WTC11 (cell line): ENCODE measurements around the gene SGSM2. TPM values are rescaled to one million over a fixed set of nuclear protein-coding genes. Genes with fewer than 3 reads are reported as not detected.

Experiments used
- ATAC-seq: fragments of 200-7000 bp; cut with Tn5 transposase; 2 replicates; pipeline ENCODE4 v1.10.0; 2021; ENCODE audit warnings: mild to moderate bottlenecking, moderate library complexity
- CTCF ChIA-PET: fragments of 300-600 bp; sonication (Branson Sonifier 250); formaldehyde crosslinking; loops from one replicate; lab custom pipeline; 2021; ENCODE audit warnings: antibody characterized with exemption; lab: Charles Lee
- POLR2A ChIA-PET: fragments of 350-600 bp; sonication (Branson Sonifier 250); formaldehyde crosslinking; loops from one replicate; lab custom pipeline; 2021; ENCODE audit warnings: antibody characterized with exemption; lab: Charles Lee
- DNase-seq: peaks from one replicate; pipeline ENCODE4 v3.0.0; 2021; ENCODE audit warnings: low spot score
- H3K27ac Mint-ChIP-seq: 2 replicates; pipeline ENCODE4 v1.8.0; 2021; ENCODE audit warnings: mixed read lengths
- H3K27me3 Mint-ChIP-seq: 2 replicates; pipeline ENCODE4 v1.8.0; 2021; ENCODE audit warnings: low read depth, mild to moderate bottlenecking, moderate library complexity, mixed read lengths
- H3K36me3 Mint-ChIP-seq: 2 replicates; pipeline ENCODE4 v1.8.0; 2021; ENCODE audit warnings: mixed read lengths
- H3K4me1 Mint-ChIP-seq: 2 replicates; pipeline ENCODE4 v1.8.0; 2022; ENCODE audit warnings: mixed read lengths
- H3K4me3 Mint-ChIP-seq: 2 replicates; pipeline ENCODE4 v1.8.0; 2021; ENCODE audit warnings: mild to moderate bottlenecking, moderate library complexity, mixed read lengths
- H3K9me3 Mint-ChIP-seq: 2 replicates; pipeline ENCODE4 v1.8.0; 2021; ENCODE audit warnings: mixed read lengths
- ARID4B ChIP-seq: sonication (generic); formaldehyde crosslinking; IDR thresholded peaks from 2 replicates; pipeline ENCODE4 v1.8.0; 2023; ENCODE audit warnings: missing genetic modification reagents, mild to moderate bottlenecking, borderline replicate concordance
- ATF3 ChIP-seq: sonication (generic); formaldehyde crosslinking; conservative IDR thresholded peaks from 2 replicates; pipeline ENCODE4 v1.8.1; 2022; ENCODE audit warnings: mild to moderate bottlenecking, missing genetic modification reagents
- CREM ChIP-seq: sonication (generic); formaldehyde crosslinking; IDR thresholded peaks from 2 replicates; pipeline ENCODE4 v1.8.1; 2022; ENCODE audit warnings: mild to moderate bottlenecking, missing genetic modification reagents, moderate library complexity
- E2F1 ChIP-seq: sonication (generic); formaldehyde crosslinking; IDR thresholded peaks from 2 replicates; pipeline ENCODE4 v1.8.0; 2022; ENCODE audit warnings: mild to moderate bottlenecking, missing genetic modification reagents
- E2F5 ChIP-seq: sonication (generic); formaldehyde crosslinking; IDR thresholded peaks from 2 replicates; pipeline ENCODE4 v1.8.1; 2022; ENCODE audit warnings: mild to moderate bottlenecking, moderate library complexity, missing genetic modification reagents
- ETV6 ChIP-seq: sonication (generic); formaldehyde crosslinking; IDR thresholded peaks from 2 replicates; pipeline ENCODE4 v1.8.1; 2022; ENCODE audit warnings: mild to moderate bottlenecking, missing genetic modification reagents
- FOXJ3 ChIP-seq: sonication (generic); formaldehyde crosslinking; IDR thresholded peaks from 2 replicates; pipeline ENCODE4 v1.9.0; 2021; ENCODE audit warnings: missing genetic modification reagents, mild to moderate bottlenecking, borderline replicate concordance
- JUN ChIP-seq: sonication (generic); formaldehyde crosslinking; IDR thresholded peaks from 2 replicates; pipeline ENCODE4 v1.8.0; 2023; ENCODE audit warnings: mild to moderate bottlenecking, missing genetic modification reagents
- KAT7 ChIP-seq: sonication (generic); formaldehyde crosslinking; IDR thresholded peaks from 2 replicates; pipeline ENCODE4 v1.8.1; 2023; ENCODE audit warnings: missing genetic modification reagents, mild to moderate bottlenecking, borderline replicate concordance
- MXD4 ChIP-seq: fragments of 250-450 bp; sonication (Bioruptor Pico); IDR thresholded peaks from 2 replicates; pipeline ENCODE4 v1.8.0; 2021; ENCODE audit warnings: mild to moderate bottlenecking, moderate library complexity, borderline replicate concordance
- MYBL2 ChIP-seq: sonication (generic); formaldehyde crosslinking; IDR thresholded peaks from 2 replicates; pipeline ENCODE4 v1.8.1; 2023; ENCODE audit warnings: mild to moderate bottlenecking, moderate library complexity, missing genetic modification reagents
- OVOL2 ChIP-seq: fragments of 250-450 bp; sonication (Bioruptor Pico); IDR thresholded peaks from 2 replicates; pipeline ENCODE4 v1.9.0; 2021; ENCODE audit warnings: mild to moderate bottlenecking, borderline replicate concordance
- RELA ChIP-seq: sonication (generic); formaldehyde crosslinking; IDR thresholded peaks from 2 replicates; pipeline ENCODE4 v1.8.1; 2022; ENCODE audit warnings: missing genetic modification reagents, mild to moderate bottlenecking, borderline replicate concordance
- RORB ChIP-seq: fragments of 250-450 bp; sonication (Bioruptor Pico); IDR thresholded peaks from 2 replicates; pipeline ENCODE4 v1.9.0; 2021; ENCODE audit warnings: mild to moderate bottlenecking
- SMAD3 ChIP-seq: sonication (generic); formaldehyde crosslinking; IDR thresholded peaks from 2 replicates; pipeline ENCODE4 v1.8.0; 2022; ENCODE audit warnings: missing genetic modification reagents, mild to moderate bottlenecking, borderline replicate concordance
- SMAD4 ChIP-seq: sonication (generic); formaldehyde crosslinking; IDR thresholded peaks from 2 replicates; pipeline ENCODE4 v1.8.0; 2022; ENCODE audit warnings: mild to moderate bottlenecking, missing genetic modification reagents
- SOX15 ChIP-seq: fragments of 250-450 bp; sonication (Bioruptor Pico); IDR thresholded peaks from 2 replicates; pipeline ENCODE4 v1.9.0; 2021; ENCODE audit warnings: mild to moderate bottlenecking
- TCF7 ChIP-seq: sonication (generic); formaldehyde crosslinking; IDR thresholded peaks from 2 replicates; pipeline ENCODE4 v1.8.0; 2022; ENCODE audit warnings: mild to moderate bottlenecking, low read depth, missing genetic modification reagents, moderate library complexity
- ZBTB21 ChIP-seq: sonication (generic); formaldehyde crosslinking; IDR thresholded peaks from 2 replicates; pipeline ENCODE4 v1.8.1; 2023; ENCODE audit warnings: mild to moderate bottlenecking, missing genetic modification reagents, borderline replicate concordance
- ZMAT4 ChIP-seq: fragments of 250-450 bp; sonication (Bioruptor Pico); IDR thresholded peaks from 2 replicates; pipeline ENCODE4 v1.9.0; 2021; ENCODE audit warnings: mild to moderate bottlenecking
- ZNF121 ChIP-seq: sonication (generic); formaldehyde crosslinking; IDR thresholded peaks from 2 replicates; pipeline ENCODE4 v1.8.0; 2023; ENCODE audit warnings: missing genetic modification reagents
- ZNF263 ChIP-seq: sonication (generic); formaldehyde crosslinking; IDR thresholded peaks from 2 replicates; pipeline ENCODE4 v1.8.1; 2022; ENCODE audit warnings: low read depth, mild to moderate bottlenecking, moderate library complexity, missing genetic modification reagents
- ZNF281 ChIP-seq: sonication (generic); formaldehyde crosslinking; IDR thresholded peaks from 2 replicates; pipeline ENCODE4 v1.8.0; 2023; ENCODE audit warnings: mild to moderate bottlenecking, missing genetic modification reagents
- ZNF416 ChIP-seq: fragments of 250-450 bp; sonication (Bioruptor Pico); IDR thresholded peaks from 2 replicates; pipeline ENCODE4 v1.9.0; 2021; ENCODE audit warnings: mild to moderate bottlenecking, inconsistent platforms
- ZNF512 ChIP-seq: sonication (generic); formaldehyde crosslinking; IDR thresholded peaks from 2 replicates; pipeline ENCODE4 v1.8.1; 2022; ENCODE audit warnings: missing genetic modification reagents, borderline replicate concordance
- total RNA-seq: library from RNA; stranded (reverse); gene quantifications from 3 replicates; pipeline ENCODE4 v1.2.3, GENCODE V29; 2021

Gene SGSM2
- total RNA-seq, 1 experiment from 2014 or later = 50.3 TPM

GRCh38 chr17:2335726-2336214 is 1.5 kb upstream of the SGSM2 start (continued):
- TF ChIP-seq ETV6 (CRISPR knock-in tag) = no peak
- no peak for TF ChIP-seq ZNF263
- TF ChIP-seq ARID4B = no peak

GRCh38 chr17:2336215-2336851 is 968 bp upstream of the SGSM2 start, which contains the start of gene TSR1:
Gene TSR1, minus strand, starts transcription at chr17:2336457. Its CDS starts 30 bp downstream, at chr17:2336427.
- Mint-ChIP-seq H3K36me3 (no peaks in the 10 kb centered on the region; the same call in 1 of the 2 replicates), H3K27me3 (no peaks in the 10 kb centered on the region), H3K27ac (peak within 1 kb of the TSS; percentile 99), H3K4me1 (peaks cover 4% of the 10 kb centered on the region), H3K4me3 (no peak within 1 kb of the TSS; the same call in 1 of the 2 replicates), H3K9me3 (no peaks in the 10 kb centered on the region)
- ChIA-PET POLR2A (interaction anchor here (0.6 to 3.1 kb wide), 12 partner anchors 11 to 630 kb away, joined by 3 to 38 read pairs (median 4); partner anchors contain the start of genes SMG6 and SRR), CTCF (interaction anchor here (0.5 to 5.0 kb wide), 13 partner anchors 11 to 281 kb away, joined by 3 to 119 read pairs (median 13); partner anchors contain the start of genes HIC1, SMG6 and SRR)
- ATAC-seq = peak; percentile 81
- peak; percentile 90 for DNase-seq
- TF ChIP-seq ZNF281 (CRISPR knock-in tag) (peak; percentile 80; the same call in 1 of the 2 replicates), MYBL2 (CRISPR knock-in tag) (no peak), SMAD4 (no peak), ATF3 (CRISPR knock-in tag) (no peak), RELA (no peak), ZNF512 (CRISPR knock-in tag) (no peak), OVOL2 (CRISPR knock-in tag) (no peak), E2F1 (CRISPR knock-in tag) (peak; percentile 86), ZBTB21 (no peak), JUN (CRISPR knock-in tag) (no peak; the same call in 1 of the 2 replicates), KAT7 (CRISPR knock-in tag) (no peak), ZMAT4 (CRISPR knock-in tag) (no peak), FOXJ3 (CRISPR knock-in tag) (no peak), SOX15 (CRISPR knock-in tag) (no peak), SMAD3 (CRISPR knock-in tag) (peak; percentile 70; the same call in 1 of the 2 replicates), MXD4 (CRISPR knock-in tag) (no peak), CREM (CRISPR knock-in tag) (no peak), TCF7 (no peak), RORB (CRISPR knock-in tag) (no peak), E2F5 (CRISPR knock-in tag) (peak; percentile 83), ZNF121 (no peak), ZNF416 (CRISPR knock-in tag) (no peak)
